HEK293T (cell line): ENCODE measurements around the gene IMP4.
A peak's percentile ranks its signal among the peaks of the same experiment; 100 is the strongest.

Experiments
- CTCF ChIA-PET: fragments of 350-600 bp; formaldehyde crosslinking; extraction: SDS; loops from one replicate; lab custom pipeline; 2021; ENCODE audit warnings: antibody characterized with exemption, inconsistent platforms; lab: Yijun Ruan, JAX
- POLR2A ChIA-PET: fragments of 350-600 bp; formaldehyde crosslinking; extraction: SDS; loops from one replicate; lab custom pipeline; 2020; ENCODE audit warnings: antibody characterized with exemption, inconsistent platforms; lab: Yijun Ruan, JAX
- DNase-seq: peaks from one replicate; pipeline ENCODE4 v3.0.0; 2012; ENCODE audit warnings: mixed read lengths; ENCODE audit errors: extremely low spot score
- ARNT ChIP-seq: fragments of 450-650 bp; IDR thresholded peaks from 2 replicates; pipeline ENCODE4 v1.6.1; 2017; ENCODE audit warnings: mild to moderate bottlenecking
- BHLHE40 ChIP-seq: fragments of 450-650 bp; IDR thresholded peaks from 2 replicates; pipeline ENCODE4 v1.6.1; 2016; ENCODE audit warnings: mild to moderate bottlenecking, moderate library complexity, borderline replicate concordance
- CTBP1 ChIP-seq: fragments of 450-650 bp; IDR thresholded peaks from 2 replicates; pipeline ENCODE4 v1.6.1; 2016; ENCODE audit warnings: borderline replicate concordance
- ELF4 ChIP-seq: fragments of 450-650 bp; IDR thresholded peaks from 2 replicates; pipeline ENCODE4 v1.6.1; 2017; ENCODE audit warnings: antibody characterized with exemption
- FOXA1 ChIP-seq: fragments of 450-650 bp; IDR thresholded peaks from 2 replicates; pipeline ENCODE4 v1.6.1; 2016; ENCODE audit warnings: mild to moderate bottlenecking
- FOXK2 ChIP-seq: fragments of 450-650 bp; IDR thresholded peaks from 2 replicates; pipeline ENCODE4 v1.6.1; 2016; ENCODE audit warnings: mild to moderate bottlenecking
- FOXM1 ChIP-seq: fragments of 450-650 bp; IDR thresholded peaks from 2 replicates; pipeline ENCODE4 v1.6.1; 2017; ENCODE audit warnings: mild to moderate bottlenecking, borderline replicate concordance
- HDGF ChIP-seq: fragments of 450-650 bp; IDR thresholded peaks from 2 replicates; pipeline ENCODE4 v1.6.1; 2017; ENCODE audit warnings: antibody characterized with exemption, borderline replicate concordance
- L3MBTL2 ChIP-seq: fragments of 450-650 bp; conservative IDR thresholded peaks from 2 replicates; pipeline ENCODE4 v1.6.1; 2016; ENCODE audit warnings: mild to moderate bottlenecking
- LEF1 ChIP-seq: fragments of 450-650 bp; IDR thresholded peaks from 2 replicates; pipeline ENCODE4 v1.6.1; 2017; ENCODE audit warnings: mild to moderate bottlenecking, borderline replicate concordance
- NFRKB ChIP-seq: fragments of 450-650 bp; IDR thresholded peaks from 2 replicates; pipeline ENCODE4 v1.6.1; 2016; ENCODE audit warnings: mild to moderate bottlenecking, moderate library complexity
- PKNOX1 ChIP-seq: fragments of 450-650 bp; IDR thresholded peaks from 2 replicates; pipeline ENCODE4 v1.6.1; 2016
- SP1 ChIP-seq: fragments of 450-650 bp; IDR thresholded peaks from 2 replicates; pipeline ENCODE4 v1.6.1; 2017
- SUZ12 ChIP-seq: fragments of 450-650 bp; IDR thresholded peaks from 2 replicates; pipeline ENCODE4 v1.6.1; 2016; ENCODE audit warnings: mild to moderate bottlenecking
- TARDBP ChIP-seq: fragments of 450-650 bp; IDR thresholded peaks from 2 replicates; pipeline ENCODE4 v1.6.1; 2016
- ZNF384 ChIP-seq: fragments of 450-650 bp; IDR thresholded peaks from 2 replicates; pipeline ENCODE4 v1.6.1; 2016

The IMP4 gene

GRCh38 chr2:130336150-130336876, 6.4 kb upstream of the IMP4 start:
- CTCF ChIA-PET: interaction anchor here (1.1 kb wide), 1 partner anchor 10 kb away, joined by 3 read pairs; no protein-coding TSS in a partner anchor
- POLR2A ChIA-PET: interaction anchor here (1.1 to 1.8 kb wide), 2 partner anchors 55 to 156 kb away, joined by 3 to 6 read pairs; no protein-coding TSS in a partner anchor
- peak; percentile 26 for DNase-seq
- no peak for TF ChIP-seq ZNF384
- TF ChIP-seq FOXA1: no peak
- TF ChIP-seq NFRKB: no peak
- no peak for TF ChIP-seq LEF1
- TF ChIP-seq TARDBP: no peak
- no peak for TF ChIP-seq ARNT
- TF ChIP-seq ELF4: no peak
- TF ChIP-seq FOXM1: no peak
- no peak for TF ChIP-seq HDGF
- TF ChIP-seq BHLHE40: no peak
- TF ChIP-seq FOXK2: no peak
- TF ChIP-seq L3MBTL2: no peak
- no peak for TF ChIP-seq CTBP1
- TF ChIP-seq SUZ12: no peak
- no peak for TF ChIP-seq SP1
- TF ChIP-seq PKNOX1: no peak

GRCh38 chr2:130336877-130337734, 5.6 kb upstream of the IMP4 start:
- CTCF ChIA-PET: no interaction called here
- POLR2A ChIA-PET: interaction anchor here (0.6 to 1.8 kb wide), 3 partner anchors 36 to 157 kb away, joined by 3 to 6 read pairs (median 4); no protein-coding TSS in a partner anchor
- TF ChIP-seq TARDBP (no peak), FOXM1 (no peak), CTBP1 (no peak), ARNT (0 out of 2 replicates have a peak, but pooled peaks have one; percentile 14), LEF1 (no peak), FOXA1 (no peak), SP1 (no peak), ELF4 (peak; percentile 26; the same call in 1 of the 2 replicates), SUZ12 (no peak), BHLHE40 (no peak), L3MBTL2 (peak; percentile 87), FOXK2 (no peak), HDGF (no peak), NFRKB (no peak), ZNF384 (peak; percentile 92), PKNOX1 (0 out of 2 replicates have a peak, but pooled peaks have one; percentile 1)
- DNase-seq: peak; percentile 89

GRCh38 chr2:130337735-130338325, 4.9 kb upstream of the IMP4 start:
- ChIA-PET CTCF (no interaction called here), POLR2A (interaction anchor here (0.6 to 1.8 kb wide), 3 partner anchors 35 to 157 kb away, joined by 3 to 6 read pairs (median 4); no protein-coding TSS in a partner anchor)
- DNase-seq: no peak
- TF ChIP-seq BHLHE40 (no peak), FOXK2 (no peak), ELF4 (no peak), SP1 (no peak), FOXM1 (no peak), CTBP1 (no peak), TARDBP (no peak), HDGF (no peak), LEF1 (no peak), ARNT (no peak), FOXA1 (no peak), ZNF384 (no peak), PKNOX1 (no peak), SUZ12 (no peak), NFRKB (no peak), L3MBTL2 (no peak)

GRCh38 chr2:130338793-130339345, 3.8 kb upstream of the IMP4 start:
- TF ChIP-seq BHLHE40 (no peak), HDGF (no peak), FOXM1 (no peak), PKNOX1 (no peak)
- no peak for DNase-seq
- ChIA-PET CTCF (no interaction called here), POLR2A (no interaction called here)
